Amniotic stem cell (primary cell): ENCODE data around the gene TAF4B.
"Not testable (repeated sequence)": the region's sequence is repeated elsewhere in the genome, so short reads cannot be mapped to it uniquely, and the experiment has no call there.

Experiments used
- DNase-seq: peaks from one replicate; lab custom pipeline; 2025; lab: John Stamatoyannopoulos, UW

The TAF4B gene

GRCh38 chr18:26233208-26233607 lies 7.0 kb downstream of the TAF4B start:
- no peak for DNase-seq

GRCh38 chr18:26237363-26237762 lies 11.1 kb downstream of the TAF4B start:
- not testable (repeated sequence) for DNase-seq

- DNase-seq, result not testable (repeated sequence)
Observed at GRCh38 chr18:26238718-26239117, 12.5 kb downstream of the TAF4B start.

GRCh38 chr18:26242392-26242791 lies 16.1 kb downstream of the TAF4B start:
- DNase-seq, result not testable (repeated sequence)

GRCh38 chr18:26245434-26245833 lies 19.2 kb downstream of the TAF4B start:
- not testable (repeated sequence) for DNase-seq

- DNase-seq, result no peak
Observed at GRCh38 chr18:26252411-26252810, 26.2 kb downstream of the TAF4B start.

GRCh38 chr18:26254808-26255207 lies 28.6 kb downstream of the TAF4B start:
- not testable (repeated sequence) for DNase-seq

GRCh38 chr18:26255695-26256622 lies 29.7 kb downstream of the TAF4B start:
- no peak for DNase-seq

- no peak for DNase-seq
Observed at GRCh38 chr18:26258711-26259110, 32.5 kb downstream of the TAF4B start.

GRCh38 chr18:26259416-26259815 lies 33.2 kb downstream of the TAF4B start:
- DNase-seq, result not testable (repeated sequence)

GRCh38 chr18:26262156-26262555 lies 35.9 kb downstream of the TAF4B start:
- DNase-seq, result no peak

- DNase-seq, result no peak
Observed at GRCh38 chr18:26267357-26267930, 41.2 kb downstream of the TAF4B start.

GRCh38 chr18:26268454-26268853 lies 42.2 kb downstream of the TAF4B start:
- no peak for DNase-seq

GRCh38 chr18:26271917-26272549 lies 45.8 kb downstream of the TAF4B start:
- DNase-seq, result no peak

GRCh38 chr18:26277374-26277773 lies 51.1 kb downstream of the TAF4B start:
- no peak for DNase-seq

GRCh38 chr18:26279428-26279827 lies 53.2 kb downstream of the TAF4B start:
- DNase-seq, result no peak

GRCh38 chr18:26286008-26286407 lies 59.8 kb downstream of the TAF4B start:
- DNase-seq, result no peak

GRCh38 chr18:26287644-26288043 lies 61.4 kb downstream of the TAF4B start:
- DNase-seq, result no peak

- DNase-seq, result no peak
Observed at GRCh38 chr18:26290385-26290784, 64.1 kb downstream of the TAF4B start.

- DNase-seq, result no peak
Observed at GRCh38 chr18:26293982-26294381, 67.7 kb downstream of the TAF4B start.

GRCh38 chr18:26298107-26298506 lies 71.9 kb downstream of the TAF4B start:
- no peak for DNase-seq

- DNase-seq, result no peak
Observed at GRCh38 chr18:26301681-26302080, 75.4 kb downstream of the TAF4B start.

- not testable (repeated sequence) for DNase-seq
Observed at GRCh38 chr18:26303222-26303621, 77.0 kb downstream of the TAF4B start.
